Uterus (tissue), 2 donors: Measurements from ENCODE around the gene TBCA.

Experiments
- POLR2A ChIP-seq, 2 donors: fragments of 450-650 bp; IDR thresholded peaks; one replicate each; pipeline ENCODE4 v1.6.1; 2016; ENCODE audit warnings: antibody characterized with exemption in 2 of 2, mild to moderate bottlenecking in 1 of 2, moderate library complexity in 1 of 2
- TF ChIP-seq, protein P1 (sequence below), 4 experiments: fragments of 200-600 bp in 2 of 4; fragments of 450-650 bp in 2 of 4; sonication (generic) in 2 of 4; IDR thresholded peaks; one replicate each; pipeline ENCODE4 v1.5.1; 2016 to 2019; ENCODE audit warnings: antibody characterized with exemption in 4 of 4, mild to moderate bottlenecking in 2 of 4, moderate library complexity in 1 of 4

DNA sequence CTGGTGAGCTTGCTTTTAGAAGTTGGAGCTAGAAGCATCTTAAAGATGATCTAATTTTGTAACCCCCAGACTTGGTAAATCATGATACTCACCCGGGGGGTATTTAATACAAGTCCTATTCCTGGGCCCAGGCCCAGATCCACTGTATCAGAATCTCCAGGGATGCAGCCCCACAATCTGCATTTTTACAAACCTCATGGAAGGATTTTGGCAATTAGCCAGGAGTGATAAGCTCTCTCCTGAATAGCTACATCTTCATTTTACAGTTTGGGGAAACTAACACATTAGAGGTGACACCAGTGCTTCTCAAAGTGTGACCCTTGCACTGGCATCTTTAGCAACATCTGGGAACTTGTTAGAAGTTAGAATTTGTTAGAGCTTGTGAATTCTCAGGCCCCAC lies 106.5 kb downstream of the TBCA start:
- TF ChIP-seq, protein P1, sequence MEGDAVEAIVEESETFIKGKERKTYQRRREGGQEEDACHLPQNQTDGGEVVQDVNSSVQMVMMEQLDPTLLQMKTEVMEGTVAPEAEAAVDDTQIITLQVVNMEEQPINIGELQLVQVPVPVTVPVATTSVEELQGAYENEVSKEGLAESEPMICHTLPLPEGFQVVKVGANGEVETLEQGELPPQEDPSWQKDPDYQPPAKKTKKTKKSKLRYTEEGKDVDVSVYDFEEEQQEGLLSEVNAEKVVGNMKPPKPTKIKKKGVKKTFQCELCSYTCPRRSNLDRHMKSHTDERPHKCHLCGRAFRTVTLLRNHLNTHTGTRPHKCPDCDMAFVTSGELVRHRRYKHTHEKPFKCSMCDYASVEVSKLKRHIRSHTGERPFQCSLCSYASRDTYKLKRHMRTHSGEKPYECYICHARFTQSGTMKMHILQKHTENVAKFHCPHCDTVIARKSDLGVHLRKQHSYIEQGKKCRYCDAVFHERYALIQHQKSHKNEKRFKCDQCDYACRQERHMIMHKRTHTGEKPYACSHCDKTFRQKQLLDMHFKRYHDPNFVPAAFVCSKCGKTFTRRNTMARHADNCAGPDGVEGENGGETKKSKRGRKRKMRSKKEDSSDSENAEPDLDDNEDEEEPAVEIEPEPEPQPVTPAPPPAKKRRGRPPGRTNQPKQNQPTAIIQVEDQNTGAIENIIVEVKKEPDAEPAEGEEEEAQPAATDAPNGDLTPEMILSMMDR (IDR thresholded peaks at IDR 0.05): no peak
- no peak for TF ChIP-seq POLR2A (IDR thresholded peaks at IDR 0.05)
